Fibroblast of skin of left quadriceps (primary cell): ENCODE results near the gene ARHGEF12.

Experiments
- DNase-seq, 2 experiments: peaks; one replicate each; pipeline ENCODE4 v3.0.0-alpha.2; 2013; ENCODE audit warnings: low read depth in 2 of 2

Gene ARHGEF12

GRCh38 chr11:120517390-120517761 is 181.2 kb downstream of the ARHGEF12 start:
- no peak for DNase-seq

- no peak for DNase-seq
Observed at GRCh38 chr11:120517801-120518291, 181.6 kb downstream of the ARHGEF12 start.

DNA sequence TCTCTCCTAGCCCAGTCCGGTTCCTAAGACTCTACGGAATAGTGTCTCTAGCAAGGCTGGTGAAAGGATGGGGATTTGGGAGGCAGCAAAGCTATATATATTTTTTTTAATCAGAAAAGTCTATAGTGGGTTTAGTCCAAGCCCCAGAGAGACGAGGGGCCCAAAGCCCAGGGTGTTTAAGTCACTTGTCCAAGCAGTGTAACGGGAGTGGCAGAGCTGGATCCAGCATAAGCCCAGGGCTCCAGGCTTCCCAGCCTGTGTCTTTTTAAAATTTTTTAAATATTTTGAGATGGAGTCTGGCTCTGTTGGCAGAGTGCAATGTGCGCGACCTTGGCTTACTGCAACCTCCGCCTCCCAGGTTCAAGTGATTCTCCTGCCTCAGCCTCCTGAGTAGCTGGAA is 182.1 kb downstream of the ARHGEF12 start:
- DNase-seq: no peak

DNA sequence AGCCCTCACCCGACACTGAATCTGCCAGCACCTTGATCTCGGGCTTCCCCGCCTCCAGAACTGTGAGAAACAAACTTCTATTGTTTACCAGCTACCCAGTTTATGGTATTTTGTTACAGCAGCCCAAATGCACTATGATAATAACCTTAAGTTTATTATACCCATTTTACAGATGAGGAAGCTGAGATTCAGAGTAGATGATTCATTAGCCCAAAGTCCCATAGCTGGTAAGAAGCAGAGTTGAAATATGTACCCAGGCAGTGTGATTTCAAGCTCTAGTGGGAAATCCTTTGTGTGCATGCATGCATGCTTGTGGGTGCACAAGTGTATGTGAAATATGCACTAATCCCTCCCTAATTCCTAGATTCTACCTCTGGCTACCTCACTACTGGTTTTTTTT is 183.3 kb downstream of the ARHGEF12 start:
- DNase-seq: no peak

DNA sequence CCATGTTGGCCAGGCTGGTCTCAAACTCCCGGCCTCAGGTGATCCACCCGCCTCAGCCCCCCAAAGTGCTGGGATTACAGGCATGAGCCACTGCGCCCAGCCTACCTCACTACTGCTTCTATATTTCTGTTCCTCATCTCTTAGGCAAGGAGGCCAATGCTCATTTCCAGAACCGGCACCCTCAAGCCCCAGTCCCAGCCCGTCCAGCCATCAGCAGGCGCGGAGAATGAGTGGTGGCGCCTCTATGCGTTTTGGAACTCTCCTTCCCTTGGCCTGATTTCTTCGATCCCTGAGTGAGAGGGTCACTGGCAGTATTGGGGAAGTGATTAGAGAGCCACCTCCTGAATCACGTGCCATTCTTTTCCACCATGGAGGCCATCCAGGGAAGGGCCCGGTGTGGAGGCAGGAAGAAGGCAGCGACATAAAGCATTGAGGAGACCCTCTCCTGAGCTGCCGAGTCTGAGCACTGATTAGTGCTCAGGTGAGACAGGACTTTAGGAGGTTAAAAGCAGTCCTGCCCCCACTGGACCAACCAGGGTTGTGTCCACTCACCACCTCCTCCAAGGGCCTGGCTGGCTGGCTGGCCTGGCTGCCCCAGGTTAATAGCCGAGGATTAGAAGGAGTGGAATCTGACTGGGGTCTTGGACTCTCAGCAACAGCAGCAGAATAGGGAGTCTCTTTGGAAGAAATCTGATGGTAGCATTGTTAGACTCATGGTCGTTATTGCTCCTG is 184.0 kb downstream of the ARHGEF12 start:
- DNase-seq: no peak

DNA sequence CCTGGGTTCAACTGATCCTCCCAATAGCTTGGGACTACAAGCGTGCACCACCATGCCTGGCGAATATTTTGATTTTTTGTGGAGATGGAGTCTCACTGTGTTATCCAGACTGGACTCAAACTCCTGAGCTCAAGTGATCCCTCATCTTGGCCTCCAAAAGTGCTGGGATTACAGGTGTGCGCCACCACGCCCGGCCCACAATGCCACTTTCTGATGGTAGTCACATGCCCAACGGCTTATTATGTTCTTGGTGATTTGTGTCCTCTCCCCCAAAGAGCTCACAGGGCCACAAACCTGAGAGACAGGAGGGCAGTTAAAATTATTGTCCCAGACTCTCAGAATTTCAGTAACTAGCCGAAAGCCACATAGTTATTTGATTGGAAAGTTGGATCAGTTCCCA is 185.0 kb downstream of the ARHGEF12 start:
- no peak for DNase-seq

DNA sequence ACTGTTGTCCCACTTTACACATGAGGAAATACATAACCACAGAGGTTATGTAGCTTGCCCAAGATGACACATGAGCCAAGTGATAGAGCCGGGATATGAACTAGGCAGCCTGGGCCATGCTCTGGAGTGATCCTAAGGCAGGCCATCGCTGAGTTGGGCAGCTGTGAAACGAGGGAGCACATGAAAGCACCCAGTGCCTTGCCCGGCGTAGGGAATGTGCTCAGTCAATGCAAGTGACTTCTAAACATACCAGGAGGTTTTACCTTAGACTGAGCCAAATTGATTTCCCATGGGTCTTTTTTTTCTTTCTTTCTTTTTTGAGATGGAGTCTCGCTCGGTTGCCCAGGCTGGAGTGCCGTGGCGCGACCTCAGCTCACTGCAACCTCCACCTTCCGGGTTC is 185.8 kb downstream of the ARHGEF12 start:
- DNase-seq: no peak

DNA sequence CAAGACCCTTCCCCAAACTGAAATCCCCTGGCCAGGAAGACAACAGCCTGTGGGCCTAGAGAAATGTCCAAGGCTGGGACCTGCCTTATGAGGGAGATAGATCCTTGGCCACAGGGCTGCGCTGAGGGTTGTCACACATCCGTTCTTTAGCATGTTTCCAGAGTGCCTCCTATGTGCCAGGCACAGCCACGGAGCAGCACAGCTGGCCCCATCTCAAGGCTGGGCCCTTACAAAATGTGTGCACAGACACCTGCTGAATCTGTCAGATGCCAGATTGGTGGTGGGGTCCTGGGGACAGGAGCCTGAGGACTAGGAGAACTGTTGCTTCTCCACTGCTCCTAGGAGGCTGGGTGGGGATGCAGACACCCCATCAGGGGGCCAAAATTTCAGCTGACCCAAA is 186.5 kb downstream of the ARHGEF12 start:
- DNase-seq: no peak

DNA sequence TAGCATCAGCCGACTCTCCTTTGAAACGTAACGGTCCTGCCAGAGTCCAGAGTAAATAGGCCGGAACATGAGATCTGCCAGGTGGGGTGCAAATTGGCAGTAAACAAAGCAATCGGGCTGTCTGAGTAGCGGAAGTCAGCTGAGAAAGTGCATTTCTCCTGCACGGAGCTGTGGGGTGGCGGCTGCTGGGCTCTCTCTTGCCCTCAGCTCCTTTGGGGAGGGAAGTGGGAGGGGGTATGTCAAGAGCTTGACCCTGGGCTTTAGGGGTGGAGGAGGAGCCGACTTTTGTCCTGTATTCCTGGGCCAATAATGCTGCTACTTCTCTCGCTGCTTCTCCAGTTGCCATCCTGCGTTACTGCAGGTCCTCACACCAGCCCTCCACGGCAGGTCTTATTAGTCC is 187.0 kb downstream of the ARHGEF12 start:
- DNase-seq: no peak

DNA sequence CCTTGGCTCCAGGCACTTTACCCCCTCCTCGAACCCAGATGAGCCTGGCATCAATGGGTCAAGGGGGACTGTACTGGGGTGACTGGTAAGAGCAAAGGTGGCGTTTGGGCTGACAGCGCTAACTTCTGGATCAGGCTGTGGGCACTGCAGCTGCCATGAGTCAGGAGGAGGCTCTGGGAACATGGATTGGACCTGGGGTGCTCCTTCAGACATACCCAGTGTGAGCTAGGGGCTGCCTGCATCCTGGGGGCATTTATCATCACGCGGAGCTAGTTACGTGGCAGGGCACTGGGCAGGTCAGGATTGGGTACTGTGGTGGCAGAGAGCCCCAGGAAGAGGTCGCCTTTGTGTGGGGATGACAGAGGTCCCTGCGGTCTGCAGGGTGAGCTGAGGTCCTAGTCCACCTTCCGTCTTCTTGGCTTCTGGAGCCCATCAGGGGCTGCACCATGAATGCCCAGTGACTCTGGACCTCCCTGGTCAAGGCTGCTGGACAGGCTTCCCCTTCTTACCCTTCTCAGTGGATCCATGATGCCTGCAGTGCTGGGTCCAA is 188.4 kb downstream of the ARHGEF12 start:
- DNase-seq: no peak

GRCh38 chr11:120525261-120526171 is 189.3 kb downstream of the ARHGEF12 start:
- DNase-seq: no peak

DNA sequence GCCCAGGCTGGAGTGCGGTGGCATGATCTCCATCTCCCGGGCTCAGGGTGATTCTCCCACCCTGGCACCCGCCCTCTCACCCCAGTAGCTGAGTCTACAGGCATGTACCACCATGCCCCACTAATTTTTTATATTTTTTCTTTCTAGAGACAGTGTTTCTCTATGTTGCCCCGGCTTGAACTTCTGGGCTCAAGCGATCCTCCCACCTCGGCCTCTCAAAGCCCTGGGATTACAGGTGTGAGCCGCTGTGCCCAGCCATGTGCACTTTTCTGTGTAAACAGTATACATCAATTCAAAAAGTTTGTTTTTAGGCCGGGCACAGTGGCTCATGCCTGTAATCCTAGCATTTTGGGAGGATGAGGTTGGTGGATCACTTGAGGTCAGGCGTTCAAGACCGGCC is 190.0 kb downstream of the ARHGEF12 start:
- DNase-seq: no peak

DNA sequence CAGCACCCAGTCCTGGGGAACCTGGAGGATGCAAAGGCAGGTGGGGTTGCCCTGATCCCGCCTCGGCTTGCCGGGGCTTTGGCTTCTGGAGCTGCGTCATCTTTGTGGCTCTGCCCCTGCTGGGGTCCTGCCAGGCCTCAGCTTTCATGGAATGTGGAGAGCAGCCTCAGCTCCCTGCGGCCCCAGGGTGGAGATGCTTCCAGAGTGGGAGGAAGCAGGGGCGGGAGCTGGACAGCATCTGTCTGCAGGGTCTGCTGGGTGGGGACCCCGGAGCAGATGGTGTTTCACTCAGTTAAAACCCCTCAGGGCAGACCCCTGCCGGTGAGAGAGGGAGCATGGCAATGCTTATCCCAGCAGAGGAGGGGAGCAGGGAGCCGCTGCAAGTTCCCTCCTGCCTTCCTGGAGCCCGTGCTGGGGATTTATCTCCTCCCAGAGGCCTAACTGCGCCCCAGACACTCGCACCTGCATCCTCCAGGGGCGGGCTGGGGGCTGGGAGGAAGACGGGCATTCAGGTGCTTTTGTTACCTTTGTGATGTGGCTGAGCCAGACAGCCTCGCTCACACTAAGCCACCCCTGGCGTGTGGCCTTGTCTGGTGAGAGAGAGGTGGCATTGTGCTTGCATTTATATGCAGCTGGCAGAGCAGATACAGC is 191.0 kb downstream of the ARHGEF12 start:
- no peak for DNase-seq

- DNase-seq: no peak
Observed at GRCh38 chr11:120528749-120529148, 192.5 kb downstream of the ARHGEF12 start.

DNA sequence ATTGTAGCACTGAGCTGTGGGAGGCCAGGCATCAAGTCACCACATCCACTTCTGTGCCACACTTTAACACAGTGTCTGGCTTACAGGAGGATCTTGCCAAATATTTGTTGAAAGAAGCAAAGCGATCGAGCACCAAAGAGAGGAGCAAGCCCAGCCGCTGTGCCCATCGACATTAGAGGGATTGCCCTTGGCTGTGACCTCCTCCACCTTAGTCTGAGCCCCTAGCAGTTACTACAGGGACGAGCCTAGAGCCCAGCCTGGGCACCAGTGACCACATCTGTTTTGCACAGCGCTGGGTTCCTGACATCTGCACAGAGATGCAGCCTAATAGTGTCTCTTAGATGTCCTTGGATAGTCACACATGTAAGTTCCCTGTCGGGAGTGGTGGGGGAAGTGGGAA is 193.0 kb downstream of the ARHGEF12 start:
- DNase-seq: no peak

- DNase-seq: no peak
Observed at GRCh38 chr11:120529911-120530310, 193.7 kb downstream of the ARHGEF12 start.

- DNase-seq: no peak
Observed at GRCh38 chr11:120532082-120532831, 196.0 kb downstream of the ARHGEF12 start.

GRCh38 chr11:120532832-120533196 is 196.6 kb downstream of the ARHGEF12 start:
- no peak for DNase-seq

DNA sequence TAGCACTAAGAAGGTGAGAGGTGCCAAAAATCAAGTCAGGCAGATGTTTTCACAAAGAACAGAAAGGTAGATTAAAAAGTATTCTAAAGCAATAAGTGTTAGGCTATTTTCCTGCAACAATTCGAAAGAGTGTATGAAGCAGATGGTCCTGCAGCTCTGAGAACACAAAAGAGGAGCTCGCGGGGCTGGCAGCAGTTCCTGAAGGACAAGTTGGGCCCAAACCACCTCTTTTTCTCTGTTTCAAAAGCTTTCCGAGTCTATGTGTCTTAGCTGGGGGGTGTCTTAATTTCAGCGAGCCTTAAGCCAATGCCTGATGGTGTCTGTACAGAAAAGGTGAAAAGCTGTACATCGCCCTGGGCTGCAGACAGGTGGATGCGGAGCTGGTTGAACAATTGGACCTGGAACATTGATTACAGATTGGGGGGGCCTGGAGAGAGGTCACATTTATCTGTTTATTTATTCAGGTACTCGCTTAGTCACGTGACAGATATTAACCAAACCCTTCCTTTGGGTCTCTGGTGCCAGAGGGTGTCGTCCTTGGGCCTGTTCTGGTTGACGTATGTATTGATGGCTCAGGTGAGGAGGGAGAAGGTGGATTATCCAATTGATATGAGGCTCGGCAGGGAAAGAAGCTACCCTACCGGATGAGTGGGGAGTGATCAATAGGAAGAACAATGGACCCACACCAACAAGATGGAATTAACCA is 200.0 kb downstream of the ARHGEF12 start:
- DNase-seq: no peak

GRCh38 chr11:120536797-120537169 is 200.6 kb downstream of the ARHGEF12 start:
- no peak for DNase-seq

DNA sequence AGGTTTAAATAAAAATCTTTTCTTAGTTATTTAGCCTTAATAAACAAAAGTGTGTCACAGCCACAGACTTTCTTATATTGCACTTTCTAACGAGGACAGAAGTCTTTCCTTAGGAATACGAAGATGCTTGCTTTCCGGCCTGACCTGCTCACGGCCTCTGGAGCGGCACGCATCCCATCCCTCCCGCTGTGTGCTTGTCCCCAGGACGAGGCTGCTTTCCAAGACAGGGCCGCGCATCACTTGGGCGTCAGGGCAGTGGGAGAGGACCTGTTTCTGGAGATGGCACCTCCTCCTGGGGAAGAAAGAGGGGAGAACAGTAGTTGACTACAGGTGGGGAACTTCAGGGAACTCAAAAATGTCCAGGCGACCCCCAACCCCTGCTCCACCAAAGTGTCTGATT is 201.8 kb downstream of the ARHGEF12 start:
- DNase-seq: no peak
